Renal cortical epithelial cell (primary cell): Measurements from ENCODE around the gene GFER. TPM values are rescaled to one million over a fixed set of nuclear protein-coding genes. Genes with fewer than 3 reads are reported as not detected.
"Not testable (repeated sequence)": the region's sequence is repeated elsewhere in the genome, so short reads cannot be mapped to it uniquely, and the experiment has no call there.

Source experiments
- DNase-seq: peaks from one replicate; pipeline ENCODE4 v3.0.0-alpha.2; 2011; ENCODE audit warnings: low read depth
- total RNA-seq: library from RNA; depleted of rRNA; stranded (reverse); fragments of >200 nt; gene quantifications from 2 replicates; pipeline ENCODE4 v1.2.3, GENCODE V29; 2014

GFER gene
- total RNA-seq: 8.7 and 10.1 TPM in 2 replicates

DNA sequence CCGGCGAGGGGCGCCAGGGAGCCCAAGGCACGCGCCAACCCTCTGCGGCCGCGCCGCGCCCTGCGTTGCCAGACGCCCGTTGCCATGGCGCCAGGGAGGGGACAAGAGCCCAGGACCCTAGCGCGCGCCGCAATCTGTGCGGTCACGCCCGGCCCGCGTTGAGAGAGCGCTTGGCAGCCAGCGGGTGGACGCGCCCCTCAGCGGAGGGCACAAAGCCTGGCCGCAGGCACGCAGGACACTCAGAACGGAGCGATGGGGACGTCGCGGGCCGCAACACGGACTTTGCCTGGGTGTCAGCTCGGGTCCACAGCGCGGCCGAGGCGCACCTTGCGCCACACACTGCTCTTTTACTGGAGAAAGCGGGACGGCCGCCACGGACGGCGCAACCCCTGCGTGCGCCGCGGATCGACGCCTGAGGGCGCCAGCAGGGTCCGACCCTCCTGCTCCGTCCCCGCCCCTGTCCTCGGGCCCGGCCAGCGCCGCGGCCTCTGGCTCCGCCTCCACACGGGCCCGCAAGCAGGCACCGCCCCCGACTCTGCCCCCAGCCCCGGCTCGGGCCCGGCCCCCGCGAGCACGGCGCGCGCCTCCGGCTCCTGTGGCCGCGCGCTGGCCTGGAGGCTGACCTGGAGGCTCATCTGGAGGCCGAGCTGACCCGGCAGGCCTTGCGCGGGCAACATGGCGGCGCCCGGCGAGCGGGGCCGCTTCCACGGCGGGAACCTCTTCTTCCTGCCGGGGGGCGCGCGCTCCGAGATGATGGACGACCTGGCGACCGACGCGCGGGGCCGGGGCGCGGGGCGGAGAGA is at the start of gene GFER:
Gene GFER (plus strand): TSS at position 650 of the 803 bp plus-strand sequence. CDS start 26 bp downstream, at position 676.
- DNase-seq: peak; percentile 60

DNA sequence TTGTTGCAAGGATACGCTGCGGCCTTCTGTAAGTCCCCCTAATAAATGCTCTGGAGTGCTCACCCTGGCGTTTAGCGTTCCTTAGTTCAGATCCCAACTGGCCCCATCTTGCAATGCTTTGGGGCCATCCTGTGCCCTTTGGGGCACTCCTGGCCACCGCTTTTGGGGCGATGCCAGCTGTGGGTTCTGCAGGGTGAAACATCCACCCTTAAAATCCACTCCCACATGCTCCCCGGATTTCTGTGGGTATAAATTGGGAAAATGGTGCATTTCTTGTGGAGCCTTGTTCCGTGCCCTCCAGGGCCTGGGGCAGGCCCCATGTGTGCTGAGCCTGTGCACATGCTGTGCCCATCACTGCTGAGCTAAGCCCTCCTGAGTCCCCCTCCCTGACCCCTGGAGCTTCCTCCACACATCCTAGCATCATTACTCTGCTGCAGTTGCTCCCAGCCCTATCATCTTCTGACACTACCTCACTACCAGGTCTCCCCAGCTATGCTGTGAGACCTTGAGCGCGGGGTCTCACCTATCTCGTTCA is 47.0 kb upstream of the GFER start:
- no peak for DNase-seq

DNA sequence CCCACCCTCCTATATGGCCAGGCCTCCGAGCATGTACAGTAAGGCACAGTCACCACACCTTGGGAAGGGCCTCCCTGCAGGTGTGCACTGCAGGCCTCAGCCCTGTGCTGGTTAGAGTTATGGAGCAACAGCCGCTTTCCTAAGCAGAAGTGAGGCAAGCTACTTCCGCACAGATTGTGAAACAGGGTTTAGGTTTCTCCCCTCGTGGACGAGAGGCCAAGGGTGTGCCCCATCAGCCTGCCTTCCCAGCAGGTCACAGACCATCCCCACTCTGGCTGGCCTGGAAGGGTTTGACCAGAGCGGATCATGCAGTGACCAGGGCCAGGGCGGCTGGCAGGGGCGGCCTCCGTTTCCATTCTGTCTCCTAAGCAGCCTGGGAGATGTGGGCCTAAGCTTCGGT is 45.7 kb upstream of the GFER start:
- DNase-seq: no peak

DNA sequence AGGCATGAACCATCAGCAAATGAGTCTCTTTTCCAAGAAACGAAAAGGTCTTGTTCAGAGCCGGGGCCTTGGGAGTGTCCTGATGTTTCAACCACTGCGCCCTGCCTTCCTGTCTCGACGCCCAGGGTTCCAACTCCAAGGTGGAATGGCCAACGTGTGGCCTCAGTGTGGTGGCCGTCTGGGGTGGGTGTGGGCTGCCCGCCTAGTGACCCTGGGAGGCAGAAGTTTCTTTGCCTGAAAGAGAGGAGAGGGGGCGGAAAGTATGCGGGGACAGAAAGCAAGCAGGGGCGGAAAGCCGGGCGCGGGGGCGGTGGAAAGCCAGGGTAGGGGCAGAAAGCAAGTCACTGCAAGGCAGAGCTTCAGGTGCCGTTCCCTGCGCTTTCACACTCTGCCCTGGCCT is 45.1 kb upstream of the GFER start:
- DNase-seq: no peak

DNA sequence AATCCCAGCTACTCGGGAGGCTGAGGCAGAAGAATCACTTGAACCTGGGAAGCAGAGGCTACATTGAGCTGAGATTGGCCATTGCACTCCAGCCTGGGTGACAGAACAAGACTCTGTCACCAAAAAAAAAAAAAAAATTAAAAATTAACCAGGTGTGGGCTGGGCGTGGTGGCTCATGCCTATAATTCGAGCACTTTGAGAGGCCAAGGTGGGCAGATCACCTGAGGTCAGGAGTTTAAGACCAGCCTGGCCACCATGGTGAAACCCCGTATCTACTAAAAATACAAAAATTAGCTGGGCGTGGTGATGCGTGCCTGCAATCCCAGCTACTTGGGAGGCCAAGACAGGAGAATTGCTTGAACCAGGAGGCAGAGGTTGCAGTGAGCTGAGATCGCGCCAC is 44.2 kb upstream of the GFER start:
- DNase-seq: not testable (repeated sequence)

DNA sequence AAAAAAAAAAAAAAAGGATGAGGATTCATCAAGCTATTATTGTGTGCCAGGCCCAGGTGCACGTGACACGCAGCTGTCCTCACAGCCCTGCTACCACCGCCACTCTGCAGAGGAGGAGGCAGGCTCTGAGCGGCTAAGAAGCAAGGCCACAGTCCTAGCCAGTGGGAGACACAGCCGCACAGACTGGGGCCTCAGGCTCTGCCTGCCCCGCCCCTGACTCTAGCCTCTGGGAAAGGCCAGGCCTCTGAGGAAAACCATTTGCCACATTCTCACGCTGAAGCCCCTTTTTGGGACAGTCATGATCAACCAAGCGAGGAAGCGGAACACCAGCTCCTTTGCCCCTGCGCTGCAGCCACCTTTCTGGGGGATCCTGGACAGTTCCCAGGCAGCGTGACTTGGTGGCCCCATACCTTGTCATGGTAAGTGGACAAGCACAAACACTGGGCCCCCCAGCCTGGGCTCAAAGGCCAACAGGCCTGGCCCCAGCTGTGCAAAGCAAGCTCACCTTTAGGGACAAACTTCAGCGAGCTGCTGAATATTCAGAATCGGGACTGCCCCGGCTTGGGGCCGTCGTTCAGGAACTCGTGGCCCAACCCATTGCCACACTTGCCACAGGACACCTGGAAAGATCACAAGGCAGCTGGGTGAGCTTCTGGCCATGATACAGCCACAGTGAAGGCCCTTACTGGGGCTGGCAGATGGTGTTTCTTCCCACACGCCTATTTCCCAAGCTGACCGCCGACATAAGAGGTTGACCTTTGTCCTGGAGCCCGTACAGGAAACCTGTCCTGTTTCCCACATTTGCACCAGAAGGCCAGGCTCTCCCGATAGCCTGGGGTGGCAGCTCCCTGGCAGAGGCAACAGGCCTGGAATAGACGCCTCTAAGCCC is 43.5 kb upstream of the GFER start:
- peak; percentile 61 for DNase-seq

DNA sequence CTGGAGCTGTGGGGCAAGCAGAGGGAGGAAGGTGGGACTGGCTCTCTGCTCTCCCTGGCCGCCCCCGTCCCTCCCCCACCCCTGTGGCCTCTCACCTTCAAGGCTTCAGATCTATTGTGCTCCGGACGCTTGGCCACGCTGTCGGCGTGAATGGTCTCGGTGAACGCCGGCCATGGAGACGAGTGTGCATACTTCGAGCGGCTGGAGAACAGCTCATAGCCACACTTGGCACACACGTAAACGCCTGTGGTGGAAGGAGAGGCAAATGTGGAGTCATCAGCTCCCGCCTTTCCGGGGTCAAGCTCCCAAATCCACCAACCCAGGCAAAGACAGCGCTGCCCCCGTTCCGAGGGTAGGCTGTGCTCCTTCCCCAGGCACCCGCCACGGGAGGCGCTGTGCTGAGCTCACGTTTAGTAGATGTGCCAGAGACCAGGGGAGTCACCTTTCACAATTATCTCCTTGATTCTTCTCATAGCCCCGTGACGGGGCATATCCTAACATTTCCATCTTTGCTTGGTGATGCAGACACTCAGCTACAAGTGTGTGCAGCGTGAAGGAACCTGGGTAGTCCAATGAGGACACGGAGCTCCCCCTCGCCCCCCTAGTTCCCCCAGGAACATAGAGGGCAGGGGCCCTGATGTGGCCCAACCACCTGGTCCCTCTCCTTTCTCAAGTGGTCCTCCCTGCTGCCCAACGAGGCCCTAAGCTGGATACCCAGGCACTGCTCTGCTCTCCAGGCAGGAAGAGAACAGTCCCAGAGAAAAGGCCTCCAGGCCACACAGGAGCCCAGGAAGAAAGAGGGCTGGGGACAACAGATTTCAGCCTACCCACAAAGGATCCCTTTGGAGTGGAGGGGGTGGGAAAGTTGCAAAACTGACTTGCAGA is 42.6 kb upstream of the GFER start:
- peak; percentile 89 for DNase-seq

DNA sequence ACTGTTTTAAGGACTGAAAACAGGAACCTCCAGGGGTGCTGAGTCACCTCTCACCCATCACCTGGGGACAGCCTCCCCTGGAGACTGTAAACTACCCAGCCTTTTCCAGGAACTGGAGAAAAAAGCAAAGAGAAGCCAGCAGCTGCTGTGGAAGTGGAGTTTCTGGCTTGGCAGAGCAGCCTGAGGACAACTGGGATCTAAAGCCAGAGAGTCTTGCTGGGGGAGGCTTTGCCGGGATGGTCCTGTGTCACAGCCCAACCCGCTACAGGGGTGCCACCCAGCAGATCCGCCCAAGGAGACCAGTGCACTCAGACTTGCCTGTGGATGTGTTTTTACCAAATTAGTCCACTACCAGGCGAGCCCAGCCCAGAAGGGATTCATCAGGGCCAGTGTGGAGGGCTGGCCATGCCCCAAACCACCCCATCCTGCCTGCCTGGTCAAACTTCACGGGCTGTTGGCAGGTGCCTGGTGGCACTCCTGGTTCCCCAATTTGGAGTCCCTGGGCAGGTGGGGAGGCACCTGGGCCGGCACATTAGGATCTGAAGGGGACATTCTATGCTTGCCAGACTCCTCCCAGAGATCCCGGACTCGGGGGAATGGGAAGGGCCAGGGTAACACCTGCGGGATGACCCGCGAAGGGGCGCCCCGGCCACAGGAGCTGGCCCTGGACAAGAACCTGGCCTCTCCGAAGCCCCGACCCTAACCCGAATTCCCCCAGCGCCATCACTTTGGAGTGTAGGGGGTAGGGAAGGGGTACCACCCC is 41.8 kb upstream of the GFER start:
- DNase-seq: peak; percentile 79

DNA sequence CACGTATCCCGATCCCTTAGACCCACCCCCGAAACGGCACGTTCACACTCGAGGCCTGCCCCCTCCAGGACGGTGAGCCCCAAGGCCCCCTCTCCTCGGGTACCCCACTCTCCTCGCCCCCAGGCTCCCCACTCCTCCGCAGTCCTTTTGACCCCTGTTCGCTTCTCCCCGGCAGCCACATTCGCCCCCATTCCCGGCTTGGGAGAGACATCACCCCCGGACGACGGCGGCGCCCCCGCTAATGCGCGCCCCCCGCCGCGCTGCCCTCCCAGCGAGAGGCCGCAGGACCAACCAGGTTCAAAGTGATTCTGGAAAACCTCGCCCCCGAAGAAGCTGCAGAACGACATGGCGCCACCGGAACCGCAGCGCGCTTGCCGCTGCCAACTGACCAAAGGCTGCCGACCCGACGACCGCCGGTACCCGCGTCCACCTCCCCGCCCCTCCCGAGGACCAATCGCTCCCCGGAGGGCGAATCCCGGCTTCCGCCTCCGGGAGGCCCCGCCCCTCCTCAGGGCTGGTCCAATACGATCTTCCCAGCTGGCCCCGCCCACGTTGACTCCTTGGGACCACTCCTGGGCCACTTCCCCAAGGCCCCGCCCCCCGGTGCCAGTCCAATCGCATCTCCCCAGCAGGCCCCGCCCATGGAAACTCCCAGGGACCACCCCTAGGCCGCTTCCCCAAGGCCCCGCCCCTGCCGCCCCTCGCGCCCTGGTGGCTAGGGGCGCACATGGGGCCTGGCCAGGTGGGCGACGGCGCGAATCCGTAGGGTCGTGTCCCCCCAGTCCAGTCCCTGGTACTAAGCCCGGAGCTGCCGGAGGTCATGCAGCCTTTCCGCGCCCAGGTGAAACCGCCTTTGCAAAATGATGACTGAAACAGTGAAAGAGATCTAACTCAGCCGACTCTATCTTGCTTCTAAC is 40.9 kb upstream of the GFER start, which contains the start of gene MSRB1:
Gene MSRB1 (minus strand): TSS at position 390 of the 917 bp plus-strand sequence. CDS start 43 bp downstream, at position 347.
- peak; percentile 92 for DNase-seq

DNA sequence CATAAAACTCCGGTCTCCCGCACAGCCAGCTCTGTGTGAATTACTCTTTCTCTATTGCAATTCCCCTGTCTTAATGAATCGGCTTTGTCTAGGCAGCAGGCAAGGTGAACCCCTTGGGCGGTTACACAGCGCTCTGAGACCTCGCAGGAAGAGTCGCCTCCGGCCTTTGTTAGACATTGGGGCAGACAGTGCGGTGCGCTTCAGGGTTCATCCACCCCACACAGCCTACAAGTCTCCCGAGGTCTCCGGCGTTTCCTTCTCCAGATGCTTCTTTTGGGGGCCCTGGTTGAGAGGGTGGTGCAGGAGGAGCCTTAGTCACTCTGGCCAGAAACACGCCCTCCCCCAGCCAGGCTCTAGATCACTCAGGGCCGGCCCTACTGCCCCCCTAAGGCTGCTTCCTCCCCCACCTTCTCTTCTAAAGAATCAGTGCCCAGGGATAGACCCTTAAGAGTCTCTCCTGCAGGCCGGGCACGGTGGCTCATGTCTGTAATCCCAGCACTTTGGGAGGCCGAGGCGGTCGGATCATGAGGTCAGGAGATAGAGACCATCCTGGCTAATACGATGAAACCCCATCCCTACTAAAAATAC is 39.3 kb upstream of the GFER start:
- DNase-seq: no peak

DNA sequence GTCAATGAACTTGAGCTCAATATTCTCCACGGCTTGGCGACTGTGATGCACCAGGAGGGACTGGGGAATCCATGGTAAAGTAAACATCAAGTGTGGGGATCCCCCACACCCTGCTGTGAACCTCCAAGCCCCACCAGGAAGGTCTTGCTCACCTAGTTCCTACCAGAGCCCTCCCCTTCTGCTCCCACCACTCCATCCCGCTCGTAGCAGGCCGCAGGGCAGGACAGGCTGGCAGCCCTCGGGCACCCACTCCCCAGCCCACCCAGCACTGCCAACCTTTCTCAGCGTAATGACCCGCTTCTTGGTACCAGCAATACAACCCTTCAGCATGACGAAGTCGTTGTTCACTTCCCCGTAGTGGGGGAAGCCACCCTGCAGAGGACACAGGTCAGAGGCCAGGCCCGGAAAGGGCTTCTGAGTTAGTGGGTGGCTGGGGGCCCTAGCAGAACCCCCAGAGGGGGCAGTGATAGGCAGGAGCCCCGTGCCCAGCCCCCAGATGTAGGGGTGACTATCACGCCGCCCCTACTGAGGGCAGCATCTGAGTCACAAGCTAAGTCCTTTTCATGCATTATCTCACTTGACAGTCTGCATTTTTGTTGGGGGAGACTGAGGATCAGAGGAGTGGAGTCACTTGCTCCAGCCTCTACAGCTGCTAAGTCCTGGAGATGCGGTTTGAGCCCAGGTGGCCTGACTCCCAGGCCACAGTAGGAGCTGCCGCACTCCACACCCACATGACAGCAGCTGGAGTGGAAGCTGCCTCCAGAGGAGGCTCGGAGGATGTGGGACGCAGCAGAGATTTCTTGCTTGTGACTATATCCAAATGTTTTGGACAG is 38.2 kb upstream of the GFER start:
- DNase-seq: no peak

DNA sequence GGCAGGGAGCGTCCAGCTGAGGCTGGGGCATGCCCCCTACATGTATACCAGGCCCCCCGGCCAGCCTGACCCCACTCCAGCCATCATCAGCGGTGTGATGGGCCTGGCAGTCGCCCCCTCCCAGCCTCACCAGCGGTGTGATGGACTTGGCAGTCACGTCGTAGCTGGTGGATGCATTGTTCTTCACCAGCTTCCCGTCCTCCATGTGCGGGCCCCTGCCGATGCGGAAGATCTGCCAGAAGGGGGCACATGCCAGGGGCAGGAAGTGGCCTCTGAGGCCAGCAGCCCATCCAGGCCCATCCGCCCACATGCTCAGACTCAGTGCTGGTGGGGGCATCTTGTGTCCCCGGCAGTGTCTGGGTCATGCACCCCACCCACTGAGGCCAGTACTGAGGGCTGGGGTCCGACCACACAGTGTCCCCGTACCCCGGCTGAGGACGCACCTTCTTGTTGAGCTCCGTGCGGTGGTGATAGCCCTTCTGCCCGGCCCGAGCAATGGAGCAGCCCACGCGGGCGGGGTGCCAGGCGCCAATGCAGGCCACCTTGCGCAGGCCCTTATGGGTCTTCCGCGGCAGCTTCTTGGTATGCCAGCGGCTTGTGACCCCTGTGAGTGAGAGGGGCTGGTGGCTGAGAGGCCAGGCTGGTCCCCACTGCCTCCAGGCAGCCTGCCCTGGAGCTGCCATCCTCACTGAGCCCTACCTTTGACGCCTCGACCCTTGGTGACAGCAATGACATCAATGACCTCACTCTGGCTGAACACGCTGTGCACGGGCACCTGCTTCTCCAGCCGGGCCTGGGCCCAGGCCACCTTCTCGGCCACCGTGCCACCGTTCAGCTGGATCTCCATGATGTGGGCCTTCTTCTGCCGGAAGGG is 37.3 kb upstream of the GFER start:
- DNase-seq: no peak

DNA sequence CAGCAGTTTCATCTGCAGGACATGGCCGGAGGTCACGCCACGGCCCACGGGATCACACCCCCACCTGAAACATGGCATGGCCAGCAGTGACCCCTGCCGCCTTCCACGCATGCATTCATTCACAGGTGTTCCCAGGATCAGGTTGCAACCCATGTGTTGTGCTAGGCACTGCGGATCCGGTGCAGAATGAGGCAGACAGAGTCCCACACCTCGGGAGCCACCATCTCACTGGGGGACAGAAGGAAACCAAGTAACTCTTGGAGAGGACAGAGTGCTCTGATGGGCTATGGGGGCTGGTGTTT is 36.7 kb upstream of the GFER start:
- no peak for DNase-seq

DNA sequence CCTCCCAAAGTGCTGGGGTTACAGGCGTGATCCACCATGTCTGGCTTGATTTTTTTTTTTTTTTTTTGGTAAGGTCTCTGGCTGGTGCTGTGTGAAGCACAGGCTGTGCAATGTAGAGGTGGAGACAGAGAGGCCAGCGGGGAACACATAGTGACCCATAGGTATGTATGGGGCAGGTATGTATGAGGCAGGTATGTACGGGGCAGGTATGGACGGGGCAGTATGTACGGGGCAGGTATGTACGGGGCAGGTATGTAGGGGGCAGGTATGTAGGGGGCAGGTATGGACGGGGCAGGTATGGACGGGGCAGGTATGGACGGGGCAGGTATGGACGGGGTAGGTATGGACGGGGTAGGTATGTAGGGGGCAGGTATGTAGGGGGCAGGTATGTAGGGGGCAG is 34.5 kb upstream of the GFER start:
- DNase-seq: no peak

DNA sequence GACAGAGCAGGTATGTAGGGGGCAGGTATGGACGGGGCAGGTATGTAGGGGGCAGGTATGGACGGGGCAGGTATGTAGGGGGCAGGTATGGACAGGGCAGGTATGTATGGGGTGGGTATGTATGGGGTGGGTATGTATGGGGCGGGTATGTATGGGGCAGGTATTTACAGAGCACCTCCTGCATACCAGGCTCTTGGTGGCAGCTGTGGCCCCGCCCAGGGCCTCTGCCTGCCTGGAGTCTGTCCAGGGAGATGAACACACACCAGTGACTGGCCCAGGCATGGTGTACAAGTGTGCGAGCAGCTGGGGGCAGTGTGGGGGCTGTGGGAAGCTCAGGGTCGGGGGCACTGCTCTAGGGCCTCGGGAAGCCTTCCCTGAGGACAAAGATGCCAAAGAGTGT is 33.9 kb upstream of the GFER start:
- DNase-seq: no peak

DNA sequence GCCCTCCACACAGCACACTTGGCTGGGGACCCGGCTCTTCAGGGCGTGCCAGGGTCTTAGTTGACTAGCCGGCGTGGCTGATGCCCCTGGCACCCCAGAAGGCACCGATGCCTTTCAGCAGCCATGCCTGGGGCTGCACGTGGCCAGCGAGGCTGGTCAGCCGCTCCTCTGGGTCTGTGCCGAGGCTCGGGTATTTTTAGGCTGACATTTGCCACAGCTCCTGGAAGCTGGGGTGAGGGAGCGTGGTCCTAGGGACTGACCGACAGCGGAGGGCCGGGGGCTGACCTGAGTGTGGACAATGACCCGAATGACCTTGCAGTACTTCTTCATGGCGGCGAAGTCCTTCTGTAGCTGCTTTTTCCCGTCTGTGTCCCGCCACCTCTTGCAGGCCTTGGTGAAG is 33.4 kb upstream of the GFER start:
- DNase-seq: no peak

DNA sequence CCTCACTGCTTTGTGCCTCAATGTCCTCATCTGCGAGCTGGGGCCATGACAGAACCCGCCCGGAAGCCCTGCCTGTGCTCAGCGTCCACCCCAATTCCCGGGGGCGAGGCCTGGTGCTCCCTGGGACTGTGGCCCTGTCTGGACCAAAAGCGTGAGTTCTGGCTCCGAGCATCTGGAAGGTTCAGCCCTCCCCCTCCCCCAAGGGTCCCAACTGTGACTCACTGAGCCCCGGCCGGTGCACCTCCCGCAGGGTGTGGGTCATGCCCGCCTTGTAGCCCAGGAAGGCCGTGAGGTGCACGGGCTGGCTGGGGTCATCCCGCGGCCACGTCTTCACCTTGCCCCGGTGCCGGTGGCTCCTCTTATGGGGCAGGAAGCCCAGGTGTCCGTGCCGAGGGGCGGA is 30.3 kb upstream of the GFER start:
- DNase-seq: no peak
